A549 (cell line): ENCODE data around the gene CMTM3.

ENCODE experiments used
- HDAC2 ChIP-seq: fragments of 200-600 bp; sonication (generic); IDR thresholded peaks from 2 replicates; pipeline ENCODE4 v1.6.1; 2016
- MAZ ChIP-seq: fragments of 150-350 bp; IDR thresholded peaks from 2 replicates; pipeline ENCODE4 v1.6.1; 2014; ENCODE audit warnings: antibody characterized with exemption, low read depth, low read length, borderline replicate concordance
- POLR2A ChIP-seq: IDR thresholded peaks from 2 replicates; pipeline ENCODE4 v1.6.1; 2012; ENCODE audit warnings: mild to moderate bottlenecking, low read length
- RAD21 ChIP-seq, 2 experiments: fragments of >200 bp in 1 of 2; sonication (Bioruptor Twin) in 1 of 2; formaldehyde crosslinking in 1 of 2; IDR thresholded peaks in 1 of 2; conservative IDR thresholded peaks in 1 of 2; 2 replicates in 1 of 2; 3 replicates in 1 of 2; pipeline ENCODE4 v1.6.1; 2012 to 2018; ENCODE audit warnings: inconsistent platforms in 1 of 2
- TF ChIP-seq, protein P1 (sequence below): fragments of >200 bp; sonication (Bioruptor Twin); formaldehyde crosslinking; IDR thresholded peaks from 3 replicates; pipeline ENCODE4 v1.5.1; 2016

DNA sequence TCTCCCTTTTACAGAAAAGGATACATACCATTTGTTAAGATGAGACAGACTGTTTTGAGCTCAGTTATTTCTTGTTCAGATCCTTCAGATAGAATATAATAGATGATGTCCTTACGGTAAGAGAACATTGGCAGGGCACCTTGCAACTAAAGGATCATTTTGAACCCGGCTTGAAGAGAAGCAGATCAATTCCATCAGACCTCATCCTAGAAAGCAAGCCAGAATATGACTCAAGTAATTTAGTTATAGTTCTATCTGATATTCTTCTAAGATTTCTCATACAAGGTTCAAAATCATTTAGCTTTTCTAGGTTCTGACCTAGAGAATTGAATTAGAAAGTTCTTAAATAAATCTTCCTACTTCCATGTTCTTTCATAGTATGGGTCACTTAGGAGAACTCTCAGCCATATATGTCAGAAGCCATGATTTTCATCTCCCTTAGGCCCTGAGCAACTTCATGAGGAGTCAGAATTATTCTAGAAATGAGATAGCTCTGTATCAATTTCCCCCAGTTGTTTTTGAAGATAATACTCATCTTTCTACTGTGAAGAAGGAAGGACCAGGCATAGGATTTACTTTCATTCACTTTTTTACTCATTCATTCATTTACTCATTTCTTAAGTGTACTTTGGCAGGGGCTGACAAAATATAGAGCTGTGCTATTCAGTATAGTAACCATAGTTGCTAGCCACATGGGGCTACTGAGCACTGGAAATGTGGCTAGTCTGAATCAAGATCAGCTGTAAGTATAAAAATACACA is 40.8 kb upstream of the CMTM3 start:
- TF ChIP-seq POLR2A, result no peak
- TF ChIP-seq, protein P1, sequence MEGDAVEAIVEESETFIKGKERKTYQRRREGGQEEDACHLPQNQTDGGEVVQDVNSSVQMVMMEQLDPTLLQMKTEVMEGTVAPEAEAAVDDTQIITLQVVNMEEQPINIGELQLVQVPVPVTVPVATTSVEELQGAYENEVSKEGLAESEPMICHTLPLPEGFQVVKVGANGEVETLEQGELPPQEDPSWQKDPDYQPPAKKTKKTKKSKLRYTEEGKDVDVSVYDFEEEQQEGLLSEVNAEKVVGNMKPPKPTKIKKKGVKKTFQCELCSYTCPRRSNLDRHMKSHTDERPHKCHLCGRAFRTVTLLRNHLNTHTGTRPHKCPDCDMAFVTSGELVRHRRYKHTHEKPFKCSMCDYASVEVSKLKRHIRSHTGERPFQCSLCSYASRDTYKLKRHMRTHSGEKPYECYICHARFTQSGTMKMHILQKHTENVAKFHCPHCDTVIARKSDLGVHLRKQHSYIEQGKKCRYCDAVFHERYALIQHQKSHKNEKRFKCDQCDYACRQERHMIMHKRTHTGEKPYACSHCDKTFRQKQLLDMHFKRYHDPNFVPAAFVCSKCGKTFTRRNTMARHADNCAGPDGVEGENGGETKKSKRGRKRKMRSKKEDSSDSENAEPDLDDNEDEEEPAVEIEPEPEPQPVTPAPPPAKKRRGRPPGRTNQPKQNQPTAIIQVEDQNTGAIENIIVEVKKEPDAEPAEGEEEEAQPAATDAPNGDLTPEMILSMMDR, result no peak
- no peak for TF ChIP-seq MAZ
- TF ChIP-seq HDAC2, result no peak
- TF ChIP-seq RAD21 (conservative IDR thresholded peaks at IDR 0.05 in 1 of 2, IDR thresholded peaks at IDR 0.05 in 1 of 2), result no peak
